Astrocyte of the cerebellum (primary cell): ENCODE results near the gene FIGLA.

Experiments
- DNase-seq: peaks from one replicate; pipeline ENCODE4 v3.0.0-alpha.2; 2011; ENCODE audit warnings: low read depth
- H3K4me3 ChIP-seq: 2 replicates; pipeline ENCODE4 v1.5.1; 2011; ENCODE audit warnings: mild to moderate bottlenecking, low read depth, low read length, moderate library complexity
- CTCF ChIP-seq: IDR thresholded peaks from 2 replicates; pipeline ENCODE4 v1.5.1; 2012; ENCODE audit warnings: low read length, low read depth, moderate library complexity, mild to moderate bottlenecking; ENCODE audit errors: missing control alignments
- in situ Hi-C: cut with HindIII; loops from 2 replicates; pipeline ENCODE4 v1.10.0; 2017; ENCODE audit warnings: low sequenced_read_pairs

The FIGLA gene

GRCh38 chr2:70827388-70827787 lies 36.9 kb upstream of the FIGLA start:
- H3K4me3 ChIP-seq = no peak overlapping the region
- DNase-seq = no peak
- in situ Hi-C loops = loop anchor here (5.0 kb wide), 1 partner anchor 35 kb away; no protein-coding TSS in a partner anchor
- no peak for TF ChIP-seq CTCF

DNA sequence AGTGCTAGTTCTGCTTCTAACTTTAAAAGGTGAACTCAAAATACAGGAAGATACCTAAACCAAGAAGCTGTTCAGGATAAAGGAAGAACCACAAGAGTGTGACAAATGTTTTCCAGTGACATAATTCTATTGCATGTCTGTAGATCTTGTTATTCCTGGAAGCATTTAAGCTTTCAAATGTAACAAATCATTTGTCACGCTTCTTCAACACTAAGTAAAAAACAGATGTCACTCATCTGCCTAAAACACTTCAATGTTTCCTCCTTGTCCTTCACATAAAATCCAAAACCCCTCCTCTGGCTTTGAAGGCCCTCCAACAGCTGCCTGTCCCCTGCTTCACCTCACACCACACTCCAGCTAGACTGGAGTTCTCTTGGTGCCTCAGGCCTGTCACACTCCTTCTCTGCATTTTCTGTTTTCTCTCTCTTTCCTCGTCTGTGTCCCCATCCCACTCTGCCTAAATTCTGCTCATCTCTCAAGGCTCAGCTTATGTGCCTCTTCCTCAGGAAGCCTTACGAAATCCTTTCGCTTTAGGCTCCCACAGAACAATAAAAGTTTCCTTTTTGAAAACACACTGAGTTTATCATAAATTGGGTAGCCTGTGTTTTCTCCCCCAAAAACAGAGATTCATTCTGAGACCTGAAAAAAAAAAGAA lies 36.4 kb upstream of the FIGLA start:
- in situ Hi-C loops = loop anchor here (5.0 kb wide), 1 partner anchor 35 kb away; no protein-coding TSS in a partner anchor
- no peak for DNase-seq
- H3K4me3 ChIP-seq = no peak overlapping the region
- no peak for TF ChIP-seq CTCF

GRCh38 chr2:70823249-70823648 lies 32.8 kb upstream of the FIGLA start:
- in situ Hi-C loops = no loop called here
- no peak for DNase-seq
- no peak for TF ChIP-seq CTCF
- H3K4me3 ChIP-seq = no peak overlapping the region

DNA sequence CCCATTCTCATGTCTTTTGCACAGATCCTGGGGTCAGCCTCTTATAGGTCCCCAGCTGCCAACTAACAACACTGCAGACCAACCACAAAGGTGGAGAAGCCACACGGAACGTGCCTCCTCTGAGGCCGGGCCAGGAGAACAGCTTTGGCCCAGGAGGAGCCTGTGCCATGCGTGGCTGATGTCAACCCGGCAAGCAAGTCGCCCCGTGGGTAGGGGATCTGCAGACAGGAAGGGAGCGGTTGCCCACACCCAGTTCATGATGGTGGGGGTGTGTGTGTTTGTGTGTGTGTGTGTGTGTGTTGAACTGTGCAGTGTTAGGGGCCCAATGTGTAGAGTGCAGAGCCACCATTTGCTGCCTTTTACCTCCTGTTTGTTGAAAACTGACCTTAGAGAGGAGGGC lies 32.4 kb upstream of the FIGLA start:
- TF ChIP-seq CTCF = no peak
- in situ Hi-C loops = no loop called here
- DNase-seq = no peak
- no peak overlapping the region for H3K4me3 ChIP-seq

GRCh38 chr2:70820499-70820898 lies 30.1 kb upstream of the FIGLA start, which contains the start of gene CLEC4F:
Gene CLEC4F (minus strand): TSS chr2:70820599. CDS start chr2:70820523, 76 bp downstream.
- DNase-seq = no peak
- in situ Hi-C loops = no loop called here
- TF ChIP-seq CTCF = no peak
- no peak within 1 kb of the TSS for H3K4me3 ChIP-seq

GRCh38 chr2:70817284-70817954 lies 27.0 kb upstream of the FIGLA start:
- DNase-seq = no peak
- no peak for TF ChIP-seq CTCF
- in situ Hi-C loops = no loop called here
- no peak overlapping the region for H3K4me3 ChIP-seq
